IMR-90 (cell line): ENCODE measurements around the gene BTBD17. TPM values are rescaled to one million over a fixed set of nuclear protein-coding genes. Genes with fewer than 3 reads are reported as not detected.

Experiments
- ATAC-seq: fragments of 200-7000 bp; cut with Tn5 transposase; 2 replicates; pipeline ENCODE4 v1.9.1; 2020; ENCODE audit warnings: low read depth, mild to moderate bottlenecking, moderate library complexity
- BruUV-seq: library from RNA; stranded (reverse); fragments of 400-500 nt; replicated peaks from 2 replicates; lab custom pipeline; 2021; lab: Mats Ljungman, UMichigan
- CTCF ChIA-PET: fragments of 300-600 bp; formaldehyde crosslinking; extraction: SDS; loops from one replicate; lab custom pipeline; 2021; ENCODE audit warnings: antibody characterized with exemption; lab: Yijun Ruan, JAX
- POLR2A ChIA-PET: fragments of 300-600 bp; sonication (Branson Sonifier 250); formaldehyde crosslinking; loops from one replicate; lab custom pipeline; 2022; ENCODE audit warnings: antibody characterized with exemption; ENCODE audit not compliant: unreplicated experiment; lab: Charles Lee
- DNase-seq: peaks from one replicate; pipeline ENCODE4 v3.0.0; 2013
- H2AFZ ChIP-seq: replicated peaks from 2 replicates; pipeline ENCODE3; 2013; ENCODE audit warnings: low read length, mild to moderate bottlenecking; ENCODE audit not compliant: poor library complexity
- H2AK5ac ChIP-seq: 2 replicates; pipeline ENCODE4 v1.6.1; 2013; ENCODE audit warnings: low read depth, low read length, inconsistent platforms
- H2AK9ac ChIP-seq: replicated peaks from 2 replicates; pipeline ENCODE3; 2013; ENCODE audit warnings: mild to moderate bottlenecking, low read depth, low read length, moderate library complexity; ENCODE audit not compliant: poor library complexity
- H2BK120ac ChIP-seq: 2 replicates; pipeline ENCODE4 v1.6.1; 2013; ENCODE audit warnings: low read depth, low read length, inconsistent platforms
- H2BK15ac ChIP-seq: 3 replicates; pipeline ENCODE4 v1.6.1; 2013; ENCODE audit warnings: low read depth, low read length, inconsistent platforms
- H2BK20ac ChIP-seq: 2 replicates; pipeline ENCODE4 v1.6.1; 2013; ENCODE audit warnings: low read depth, mild to moderate bottlenecking, inconsistent platforms, low read length, moderate library complexity
- H2BK5ac ChIP-seq: 2 replicates; pipeline ENCODE4 v1.6.1; 2013; ENCODE audit warnings: mild to moderate bottlenecking, low read depth, low read length, inconsistent platforms; ENCODE audit not compliant: poor library complexity, severe bottlenecking
- H3K14ac ChIP-seq: replicated peaks from 2 replicates; pipeline ENCODE4 v1.6.1; 2013; ENCODE audit warnings: low read depth, low read length, inconsistent platforms
- H3K18ac ChIP-seq: 2 replicates; pipeline ENCODE4 v1.6.1; 2013; ENCODE audit warnings: low read depth, low read length, control low read depth
- H3K23ac ChIP-seq: 2 replicates; pipeline ENCODE4 v1.6.1; 2013; ENCODE audit warnings: low read depth, low read length, inconsistent platforms
- H3K27ac ChIP-seq: 2 replicates; pipeline ENCODE4 v1.5.1; 2013; ENCODE audit warnings: mild to moderate bottlenecking, control low read depth, low read length; ENCODE audit not compliant: insufficient read depth
- H3K27me3 ChIP-seq: 2 replicates; pipeline ENCODE4 v1.6.1; 2013; ENCODE audit warnings: low read length; ENCODE audit not compliant: control insufficient read depth, insufficient read depth
- H3K36me3 ChIP-seq: 2 replicates; pipeline ENCODE4 v1.6.1; 2013; ENCODE audit warnings: low read length, mixed read lengths; ENCODE audit not compliant: control insufficient read depth, insufficient read depth
- H3K4ac ChIP-seq: 2 replicates; pipeline ENCODE4 v1.6.1; 2013; ENCODE audit warnings: low read depth, low read length, inconsistent platforms
- H3K4me1 ChIP-seq: 2 replicates; pipeline ENCODE4 v1.6.1; 2013; ENCODE audit warnings: low read length, mixed read lengths; ENCODE audit not compliant: control insufficient read depth, insufficient read depth
- H3K4me2 ChIP-seq: 2 replicates; pipeline ENCODE4 v1.6.1; 2013; ENCODE audit warnings: low read depth, mild to moderate bottlenecking, control low read depth, low read length, moderate library complexity
- H3K4me3 ChIP-seq: 2 replicates; pipeline ENCODE4 v1.5.1; 2013; ENCODE audit warnings: low read depth, mild to moderate bottlenecking, control low read depth, low read length, moderate library complexity; ENCODE audit not compliant: insufficient read depth
- H3K56ac ChIP-seq: 2 replicates; pipeline ENCODE4 v1.6.1; 2013; ENCODE audit warnings: low read length, inconsistent platforms; ENCODE audit not compliant: insufficient read depth; ENCODE audit errors: extremely low read depth
- H3K79me1 ChIP-seq, 2 experiments: 2 replicates each; pipeline ENCODE4 v1.6.1; 2013; ENCODE audit warnings: low read length in 2 of 2, inconsistent platforms in 1 of 2, low read depth in 1 of 2
- H3K9ac ChIP-seq: 2 replicates; pipeline ENCODE4 v1.6.1; 2013; ENCODE audit warnings: low read depth, low read length, control low read depth
- H3K9me1 ChIP-seq: 2 replicates; pipeline ENCODE4 v1.6.1; 2013; ENCODE audit warnings: low read length, inconsistent platforms; ENCODE audit not compliant: insufficient read depth
- H3K9me3 ChIP-seq: 2 replicates; pipeline ENCODE4 v1.6.1; 2013; ENCODE audit warnings: low read length; ENCODE audit not compliant: control insufficient read depth, insufficient read depth
- H4K20me1 ChIP-seq: 2 replicates; pipeline ENCODE4 v1.6.1; 2013; ENCODE audit warnings: low read length, inconsistent platforms; ENCODE audit not compliant: insufficient read depth
- H4K5ac ChIP-seq: 2 replicates; pipeline ENCODE4 v1.6.1; 2013; ENCODE audit warnings: mild to moderate bottlenecking, low read depth, low read length, control low read depth
- H4K8ac ChIP-seq, 2 experiments: 2 replicates each; pipeline ENCODE4 v1.6.1; 2013; ENCODE audit warnings: low read depth in 2 of 2, low read length in 2 of 2, control low read depth in 1 of 2, inconsistent platforms in 1 of 2
- H4K91ac ChIP-seq: 2 replicates; pipeline ENCODE4 v1.6.1; 2013; ENCODE audit warnings: low read depth, low read length, inconsistent platforms; ENCODE audit not compliant: insufficient read depth
- CHD1 ChIP-seq: IDR thresholded peaks from 2 replicates; pipeline ENCODE4 v1.6.1; 2012; ENCODE audit warnings: low read depth, low read length, improper control_type of control experiment
- ELK1 ChIP-seq: fragments of 150-350 bp; IDR thresholded peaks from 2 replicates; pipeline ENCODE4 v1.6.1; 2016; ENCODE audit warnings: low read depth, mild to moderate bottlenecking, low read length, moderate library complexity, borderline replicate concordance
- FOS ChIP-seq: fragments of 150-350 bp; IDR thresholded peaks from 2 replicates; pipeline ENCODE4 v1.6.1; 2016; ENCODE audit warnings: low read depth, low read length
- NFE2L2 ChIP-seq: fragments of 150-350 bp; IDR thresholded peaks from 2 replicates; pipeline ENCODE4 v1.6.1; 2016; ENCODE audit warnings: low read depth, mild to moderate bottlenecking, low read length
- POLR2A ChIP-seq: IDR thresholded peaks from 2 replicates; pipeline ENCODE4 v1.6.1; 2012; ENCODE audit warnings: mild to moderate bottlenecking, low read depth, low read length
- RAD21 ChIP-seq: IDR thresholded peaks from 2 replicates; pipeline ENCODE4 v1.6.1; 2012; ENCODE audit warnings: low read length, improper control_type of control experiment
- RCOR1 ChIP-seq: IDR thresholded peaks from 2 replicates; pipeline ENCODE4 v1.6.1; 2012; ENCODE audit warnings: mild to moderate bottlenecking, low read length, improper control_type of control experiment; ENCODE audit not compliant: insufficient replicate concordance
- WGBS, 2 experiments: methylation state at CpG; one replicate each; pipeline versions ENCODE4 v1.1.5 to v1.1.7; 2013; ENCODE audit warnings: missing lambda C conversion rate in 2 of 2; ENCODE audit not compliant: insufficient read length in 1 of 2; ENCODE audit errors: extremely low coverage in 2 of 2; 5-methylcytosine and 5-hydroxymethylcytosine counted together
- dilution Hi-C: fragments of 300-500 bp; cut with HindIII; formaldehyde crosslinking; loops from one replicate; pipeline ENCODE4 v1.14.3; 2018; ENCODE audit warnings: low sequenced_read_pairs; ENCODE audit not compliant: unreplicated experiment
- in situ Hi-C: fragments of 300-500 bp; cut with MboI; formaldehyde crosslinking; loops from 3 replicates; pipeline ENCODE4 v1.14.3; 2019; ENCODE audit warnings: low sequenced_read_pairs, inconsistent platforms, mixed read lengths
- intact Hi-C: fragments of 100-400 bp; cut with micrococcal nuclease; formaldehyde crosslinking; loops from 2 replicates; pipeline ENCODE4 v1.10.0; 2022
- polyA plus RNA-seq, 3 experiments: library from polyadenylated mRNA; depleted of rRNA; stranded (reverse); fragments of >200 nt; gene quantifications; 2 replicates each; pipeline ENCODE4 v1.2.3, GENCODE V29; 2012; ENCODE audit warnings: low replicate concordance in 1 of 3
- total RNA-seq: library from RNA; depleted of rRNA; stranded (reverse); fragments of >200 nt; gene quantifications from 2 replicates; pipeline ENCODE4 v1.2.3, GENCODE V29; 2012

BTBD17 gene
- total and polyA plus RNA-seq, 2 of the 4 experiments (the other 2 are of a cell fraction): not detected

- H3K79me1 ChIP-seq: no peaks in the 10 kb centered on the region
- no TSS peak for BruUV-seq
- in situ Hi-C loops: no loop called here
- no peak overlapping the region for H3K9ac ChIP-seq
- no peak overlapping the region for H3K14ac ChIP-seq
- H4K8ac ChIP-seq: no peak overlapping the region
- no peak overlapping the region for H2BK120ac ChIP-seq
- H3K4me1 ChIP-seq: no peaks in the 10 kb centered on the region
- H3K4ac ChIP-seq: no peak overlapping the region
- POLR2A ChIA-PET: no interaction called here
- H3K23ac ChIP-seq: no peak overlapping the region
- no peak overlapping the region for H2BK20ac ChIP-seq
- H3K27me3 ChIP-seq: no peaks in the 10 kb centered on the region
- no peak overlapping the region for H3K56ac ChIP-seq
- no peak overlapping the region for H3K18ac ChIP-seq
- CTCF ChIA-PET: no interaction called here
- H2AFZ ChIP-seq: no peak overlapping the region
- intact Hi-C loops: no loop called here
- TF ChIP-seq RAD21 (no peak), FOS (no peak), NFE2L2 (no peak), ELK1 (no peak), RCOR1 (no peak), CHD1 (no peak), POLR2A (no peak)
- H3K4me3 ChIP-seq: no peak overlapping the region
- H4K5ac ChIP-seq: no peak overlapping the region
- peaks cover 17% of the 10 kb centered on the region for H3K9me3 ChIP-seq
- H4K20me1 ChIP-seq: no peaks in the 10 kb centered on the region
- no peak overlapping the region for H3K27ac ChIP-seq
- no peak overlapping the region for H3K4me2 ChIP-seq
- H2BK5ac ChIP-seq: no peak overlapping the region
- H3K36me3 ChIP-seq: no peaks in the 10 kb centered on the region
- no peak overlapping the region for H4K91ac ChIP-seq
- H3K9me1 ChIP-seq: no peaks in the 10 kb centered on the region
- H2BK15ac ChIP-seq: no peak overlapping the region
- DNase-seq (no peak), ATAC-seq (no peak)
- no peak overlapping the region for H2AK5ac ChIP-seq
- H2AK9ac ChIP-seq: no peak overlapping the region
- 20% methylated on average over 1 of the region's 6 CpGs; no CpG with 5 or more reads in 1 of the 2 experiments for WGBS, 2 experiments
- dilution Hi-C loops: no loop called here
These were observed 31.8 kb upstream of the BTBD17 start for GRCh38 chr17:74393346-74393942.
